Endothelial cell of umbilical vein (primary cell): ENCODE measurements around the gene TKT. TPM values are rescaled to one million over a fixed set of nuclear protein-coding genes. Genes with fewer than 3 reads are reported as not detected.

ENCODE experiments used
- BruUV-seq: library from RNA; stranded (reverse); fragments of 400-500 nt; replicated peaks from 2 replicates; lab custom pipeline; 2021; lab: Mats Ljungman, UMichigan
- CTCF ChIA-PET: fragments of 300-600, 350-600 bp; sonication (Branson Sonifier 250); formaldehyde crosslinking; loops from one replicate; lab custom pipeline; 2021; ENCODE audit warnings: antibody characterized with exemption, inconsistent platforms; lab: Charles Lee
- POLR2A ChIA-PET: fragments of 300-600, 350-600 bp; sonication (Branson Sonifier 250); formaldehyde crosslinking; loops from one replicate; lab custom pipeline; 2021; ENCODE audit warnings: antibody characterized with exemption, inconsistent platforms; lab: Charles Lee
- DNase-seq: peaks from one replicate; pipeline ENCODE4 v3.0.0-alpha.2; 2011; ENCODE audit warnings: low read depth, low spot score
- FAIRE-seq: peaks from 2 replicates; lab custom pipeline; 2011; peaks lifted over from hg19 to GRCh38; lab: Jason Lieb, UNC
- H2AFZ ChIP-seq: 2 replicates; pipeline ENCODE4 v1.6.0; 2012; ENCODE audit warnings: low read depth, low read length, control low read depth, inconsistent platforms
- H3K27ac ChIP-seq: 2 replicates; pipeline ENCODE4 v1.5.1; 2011; ENCODE audit warnings: low read depth, mild to moderate bottlenecking, control low read depth, low read length, moderate library complexity; ENCODE audit not compliant: insufficient read depth
- H3K27me3 ChIP-seq, 2 experiments: 2 replicates each; pipeline versions ENCODE4 v1.6.0 to v1.6.1; 2011; ENCODE audit warnings: low read length in 2 of 2, mixed read lengths in 1 of 2; ENCODE audit not compliant: control insufficient read depth in 2 of 2, insufficient read depth in 2 of 2
- H3K36me3 ChIP-seq, 2 experiments: 2 replicates in 1 of 2; 3 replicates in 1 of 2; pipeline ENCODE4 v1.5.1; 2011; ENCODE audit warnings: low read length in 2 of 2, mild to moderate bottlenecking in 1 of 2, moderate library complexity in 1 of 2; ENCODE audit not compliant: control insufficient read depth in 2 of 2, insufficient read depth in 2 of 2; ENCODE audit errors: extremely low read depth in 1 of 2
- H3K4me1 ChIP-seq: 3 replicates; pipeline ENCODE4 v1.5.1; 2011; ENCODE audit warnings: mild to moderate bottlenecking, low read length; ENCODE audit not compliant: control insufficient read depth, insufficient read depth; ENCODE audit errors: extremely low read depth
- H3K4me2 ChIP-seq: 2 replicates; pipeline ENCODE4 v1.6.1; 2011; ENCODE audit warnings: low read length, control low read depth, mixed read lengths; ENCODE audit not compliant: insufficient read depth
- H3K4me3 ChIP-seq, 3 experiments: fragments of 200-600 bp in 1 of 3; sonication (generic), shearing (Covaris generic) in 1 of 3; replicated peaks in 1 of 3; 2 replicates each; pipeline ENCODE4 v1.5.1; 2011 to 2016; ENCODE audit warnings: control low read depth in 3 of 3, low read length in 3 of 3, mild to moderate bottlenecking in 2 of 3, inconsistent platforms in 1 of 3, low read depth in 1 of 3, moderate library complexity in 1 of 3; ENCODE audit not compliant: insufficient read depth in 1 of 3
- H3K79me2 ChIP-seq: 2 replicates; pipeline ENCODE4 v1.6.0; 2012; ENCODE audit warnings: low read length, inconsistent platforms; ENCODE audit not compliant: control insufficient read depth, insufficient read depth
- H3K9ac ChIP-seq: replicated peaks from 2 replicates; pipeline ENCODE3; 2011; ENCODE audit warnings: low read length, control low read depth; ENCODE audit not compliant: insufficient read depth; ENCODE audit errors: extremely low read depth
- H3K9me1 ChIP-seq: replicated peaks from 3 replicates; pipeline ENCODE4 v1.6.0; 2011; ENCODE audit warnings: mild to moderate bottlenecking, low read length; ENCODE audit not compliant: control insufficient read depth, insufficient read depth; ENCODE audit errors: extremely low read depth
- H3K9me3 ChIP-seq: replicated peaks from 2 replicates; pipeline ENCODE4 v1.5.1; 2012; ENCODE audit warnings: low read length, inconsistent platforms; ENCODE audit not compliant: control insufficient read depth, insufficient read depth
- H4K20me1 ChIP-seq: replicated peaks from 2 replicates; pipeline ENCODE3; 2011; ENCODE audit warnings: mild to moderate bottlenecking, low read length; ENCODE audit not compliant: control insufficient read depth, insufficient read depth; ENCODE audit errors: extremely low read depth
- EZH2 ChIP-seq: IDR thresholded peaks from 2 replicates; pipeline ENCODE4 v1.6.1; 2012; ENCODE audit warnings: borderline replicate concordance, low read depth, mild to moderate bottlenecking, moderate library complexity, low read length, inconsistent platforms; ENCODE audit not compliant: severe bottlenecking
- FOS ChIP-seq: IDR thresholded peaks from 2 replicates; pipeline ENCODE4 v1.6.1; 2011; ENCODE audit warnings: mild to moderate bottlenecking, low read length, moderate library complexity, borderline replicate concordance; ENCODE audit not compliant: insufficient read depth
- GATA2 ChIP-seq: IDR thresholded peaks from 2 replicates; pipeline ENCODE4 v1.7.0; 2011; ENCODE audit warnings: low read depth, mild to moderate bottlenecking, moderate library complexity, mixed read lengths, low read length; ENCODE audit not compliant: insufficient read length, insufficient read depth
- JUN ChIP-seq: IDR thresholded peaks from 2 replicates; pipeline ENCODE4 v1.6.1; 2011; ENCODE audit warnings: borderline replicate concordance, low read depth; ENCODE audit not compliant: insufficient read length, insufficient read depth
- MYC ChIP-seq: IDR thresholded peaks from one replicate; pipeline ENCODE4 v1.6.1; 2011; ENCODE audit warnings: mild to moderate bottlenecking, low read depth, low read length
- POLR2A ChIP-seq: IDR thresholded peaks from 2 replicates; pipeline ENCODE4 v1.6.1; 2012; ENCODE audit warnings: low read depth, mild to moderate bottlenecking, control low read depth, low read length
- POLR2AphosphoS5 ChIP-seq: IDR thresholded peaks from 2 replicates; pipeline ENCODE4 v1.6.1; 2012; ENCODE audit warnings: low read depth, mild to moderate bottlenecking, control low read depth, low read length, moderate library complexity; ENCODE audit not compliant: insufficient read depth
- dilution Hi-C: fragments of 300-500 bp; cut with MboI; formaldehyde crosslinking; loops from one replicate; pipeline ENCODE4 v1.15.0; 2019; ENCODE audit warnings: low sequenced_read_pairs; ENCODE audit not compliant: extremely low pct_ligation_motif_present
- intact Hi-C: fragments of 100-400 bp; cut with micrococcal nuclease; formaldehyde crosslinking; loops from one replicate; pipeline ENCODE4 v1.10.0; 2022
- polyA plus RNA-seq, 4 experiments: library from polyadenylated mRNA; depleted of rRNA in 3 of 4; stranded (reverse) in 3 of 4; unstranded in 1 of 4; fragments of >200 nt; gene quantifications; 2 replicates each; pipeline versions ENCODE4 v1.2.1 to v1.2.3, GENCODE V29; 2011 to 2012; ENCODE audit warnings: missing spikeins in 1 of 4
- total RNA-seq: library from RNA; stranded (reverse); gene quantifications from 2 replicates; pipeline ENCODE4 v1.2.3, GENCODE V29; 2021
- TF ChIP-seq, protein P1 (sequence below): IDR thresholded peaks from 2 replicates; pipeline ENCODE4 v1.6.1; 2011; ENCODE audit not compliant: insufficient read depth, insufficient read length
- TF ChIP-seq, protein P2 (sequence below), 2 donors: IDR thresholded peaks; 1 replicate in 1 of 2; 2 replicates in 1 of 2; pipeline ENCODE4 v1.5.1; 2011; ENCODE audit warnings: low read length in 2 of 2, mild to moderate bottlenecking in 2 of 2, moderate library complexity in 2 of 2, control low read depth in 1 of 2, inconsistent platforms in 1 of 2, low read depth in 1 of 2; ENCODE audit not compliant: insufficient read depth in 1 of 2; ENCODE audit errors: extremely low read depth in 1 of 2

The TKT gene
- total and polyA plus RNA-seq, 2 donors (not counting 3 experiments of a cell fraction or from before 2014, with no cell fraction given) = 287 to 586 TPM

DNA sequence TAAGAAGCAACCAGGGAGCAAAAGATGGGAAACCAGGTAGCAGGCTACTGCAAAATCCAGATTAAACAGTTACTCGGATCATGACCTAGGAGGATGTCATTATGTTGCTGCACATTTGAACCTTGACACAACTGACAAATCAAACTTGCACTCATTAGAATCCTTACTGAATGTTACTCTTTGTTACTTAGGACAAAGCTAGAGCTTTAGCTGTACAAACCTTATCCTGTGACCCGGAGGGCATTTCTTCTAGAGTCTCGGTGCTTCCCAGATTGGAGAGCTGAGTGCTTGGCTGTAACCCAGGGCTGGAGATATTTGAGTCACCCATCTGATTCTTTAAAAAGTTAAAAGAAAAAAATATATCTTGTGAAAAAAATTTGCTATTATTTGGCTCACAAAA, 48.1 kb upstream of the TKT start:
- H3K79me2 ChIP-seq = no peaks in the 10 kb centered on the region
- intact Hi-C loops = no loop called here
- no peak overlapping the region for H3K4me3 ChIP-seq
- H3K9me1 ChIP-seq = no peaks in the 10 kb centered on the region
- H3K4me2 ChIP-seq = no peak overlapping the region
- H3K27ac ChIP-seq = no peak overlapping the region
- peaks cover 2% of the 10 kb centered on the region for H4K20me1 ChIP-seq
- no TSS peak for BruUV-seq
- no peak overlapping the region for H2AFZ ChIP-seq
- H3K4me1 ChIP-seq = no peaks in the 10 kb centered on the region
- POLR2A ChIA-PET = interaction anchor here (0.6 kb wide), 1 partner anchor 38 kb away, joined by 3 read pairs; no protein-coding TSS in a partner anchor
- FAIRE-seq = no peak
- H3K27me3 ChIP-seq = no peaks in the 10 kb centered on the region
- no peaks in the 10 kb centered on the region for H3K9me3 ChIP-seq
- TF ChIP-seq JUN (no peak), MYC (no peak), FOS (no peak), POLR2A (no peak), EZH2 (no peak), GATA2 (no peak), POLR2AphosphoS5 (no peak)
- TF ChIP-seq, protein P1, sequence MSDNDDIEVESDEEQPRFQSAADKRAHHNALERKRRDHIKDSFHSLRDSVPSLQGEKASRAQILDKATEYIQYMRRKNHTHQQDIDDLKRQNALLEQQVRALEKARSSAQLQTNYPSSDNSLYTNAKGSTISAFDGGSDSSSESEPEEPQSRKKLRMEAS = no peak
- TF ChIP-seq, protein P2, sequence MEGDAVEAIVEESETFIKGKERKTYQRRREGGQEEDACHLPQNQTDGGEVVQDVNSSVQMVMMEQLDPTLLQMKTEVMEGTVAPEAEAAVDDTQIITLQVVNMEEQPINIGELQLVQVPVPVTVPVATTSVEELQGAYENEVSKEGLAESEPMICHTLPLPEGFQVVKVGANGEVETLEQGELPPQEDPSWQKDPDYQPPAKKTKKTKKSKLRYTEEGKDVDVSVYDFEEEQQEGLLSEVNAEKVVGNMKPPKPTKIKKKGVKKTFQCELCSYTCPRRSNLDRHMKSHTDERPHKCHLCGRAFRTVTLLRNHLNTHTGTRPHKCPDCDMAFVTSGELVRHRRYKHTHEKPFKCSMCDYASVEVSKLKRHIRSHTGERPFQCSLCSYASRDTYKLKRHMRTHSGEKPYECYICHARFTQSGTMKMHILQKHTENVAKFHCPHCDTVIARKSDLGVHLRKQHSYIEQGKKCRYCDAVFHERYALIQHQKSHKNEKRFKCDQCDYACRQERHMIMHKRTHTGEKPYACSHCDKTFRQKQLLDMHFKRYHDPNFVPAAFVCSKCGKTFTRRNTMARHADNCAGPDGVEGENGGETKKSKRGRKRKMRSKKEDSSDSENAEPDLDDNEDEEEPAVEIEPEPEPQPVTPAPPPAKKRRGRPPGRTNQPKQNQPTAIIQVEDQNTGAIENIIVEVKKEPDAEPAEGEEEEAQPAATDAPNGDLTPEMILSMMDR (IDR thresholded peaks at IDR 0.05; ENCODE audit: extremely low read depth in 1 of 2, insufficient read depth in 1 of 2, low read depth in 1 of 2, low read length in 2 of 2) = no peak
- DNase-seq = no peak
- no peak overlapping the region for H3K9ac ChIP-seq
- CTCF ChIA-PET = no interaction called here
- dilution Hi-C loops = no loop called here
- peaks cover 13 to 16% of the 10 kb centered on the region in 2 experiments for H3K36me3 ChIP-seq
